HUES64 (cell line): Measurements from ENCODE around the gene KHDRBS2.

Source experiments
- H3K27ac ChIP-seq: 2 replicates; pipeline ENCODE4 v1.7.0; 2013; ENCODE audit warnings: low read depth, low read length, inconsistent platforms
- H3K27me3 ChIP-seq: 2 replicates; pipeline ENCODE4 v1.6.1; 2013; ENCODE audit warnings: mild to moderate bottlenecking, low read length; ENCODE audit not compliant: insufficient read depth
- H3K36me3 ChIP-seq: 2 replicates; pipeline ENCODE4 v1.6.1; 2013; ENCODE audit warnings: mild to moderate bottlenecking, low read length; ENCODE audit not compliant: insufficient read depth
- H3K4me1 ChIP-seq: 2 replicates; pipeline ENCODE4 v1.6.1; 2013; ENCODE audit warnings: mild to moderate bottlenecking, low read length, moderate library complexity; ENCODE audit not compliant: insufficient read depth
- H3K4me3 ChIP-seq: 2 replicates; pipeline ENCODE4 v1.5.1; 2013; ENCODE audit warnings: mild to moderate bottlenecking, low read length, moderate library complexity
- H3K9ac ChIP-seq: 2 replicates; pipeline ENCODE4 v1.6.1; 2013; ENCODE audit warnings: mild to moderate bottlenecking, low read depth, low read length
- H3K9me3 ChIP-seq: 2 replicates; pipeline ENCODE4 v1.6.1; 2013; ENCODE audit warnings: low read depth, low read length; ENCODE audit not compliant: insufficient read depth
- WGBS: fragments of 150-250, 120-280 bp; methylation state at CpG from one replicate; pipeline ENCODE4 v1.1.7; 2013; ENCODE audit warnings: missing lambda C conversion rate; 5-methylcytosine and 5-hydroxymethylcytosine counted together

KHDRBS2 gene

GRCh38 chr6:61949161-61949560 lies 336.9 kb downstream of the KHDRBS2 start:
- Histone ChIP-seq H3K27ac (no peak overlapping the region), H3K27me3 (no peaks in the 10 kb centered on the region), H3K9ac (no peak overlapping the region), H3K9me3 (no peaks in the 10 kb centered on the region), H3K4me1 (no peaks in the 10 kb centered on the region), H3K4me3 (no peak overlapping the region), H3K36me3 (no peaks in the 10 kb centered on the region)

DNA sequence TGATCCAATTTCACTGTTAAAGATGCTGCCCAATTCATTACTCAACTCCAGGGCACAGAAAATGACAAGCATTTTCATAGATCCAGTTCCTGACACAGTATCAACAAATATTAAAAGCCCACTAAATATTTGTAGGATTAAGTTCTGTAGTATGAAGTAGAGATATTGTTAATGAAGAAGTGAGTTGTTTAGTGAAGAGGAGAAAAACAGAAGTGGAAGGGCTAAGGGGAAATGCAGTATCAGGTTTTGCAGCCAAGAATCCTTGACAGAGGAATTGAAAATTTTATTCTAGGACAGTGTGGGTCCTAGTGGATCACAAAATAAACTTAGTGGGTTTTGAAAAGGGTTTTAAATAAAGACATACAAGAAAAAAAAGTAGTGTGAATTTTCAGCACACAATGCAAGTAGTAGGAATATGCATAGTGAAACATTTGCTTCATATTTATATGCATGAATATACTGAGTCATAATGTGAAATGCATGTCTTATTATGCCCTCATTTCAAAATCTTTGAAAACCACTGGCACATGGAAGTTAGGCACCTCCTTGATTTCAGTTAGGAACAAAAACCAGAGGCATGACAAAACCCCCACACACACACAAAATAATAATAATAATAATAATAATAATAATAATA lies 338.6 kb downstream of the KHDRBS2 start:
- H3K27me3 ChIP-seq = no peaks in the 10 kb centered on the region
- H3K4me3 ChIP-seq = no peak overlapping the region
- H3K4me1 ChIP-seq = no peaks in the 10 kb centered on the region; the same call in 1 of the 2 replicates
- no peak overlapping the region for H3K9ac ChIP-seq
- H3K36me3 ChIP-seq = no peaks in the 10 kb centered on the region
- H3K9me3 ChIP-seq = no peaks in the 10 kb centered on the region
- H3K27ac ChIP-seq = no peak overlapping the region

DNA sequence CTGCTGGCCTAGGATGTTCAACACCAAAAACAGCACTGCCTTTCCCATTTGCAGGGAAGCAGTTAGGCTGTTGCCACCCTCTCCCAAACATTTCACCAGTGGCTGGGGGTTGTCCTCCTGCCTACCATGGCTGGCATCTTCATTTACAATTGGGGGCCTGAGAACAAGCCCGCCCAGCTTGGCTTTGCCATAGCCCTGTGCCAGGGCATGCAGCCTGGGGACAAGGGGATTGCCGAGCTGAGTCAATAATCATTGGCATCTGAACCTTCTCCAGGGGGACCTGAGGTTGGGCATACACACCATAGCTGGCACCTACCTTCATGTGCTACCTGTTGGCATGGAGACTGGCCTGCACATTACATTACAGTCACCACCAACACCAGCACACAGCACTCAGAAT lies 345.1 kb downstream of the KHDRBS2 start:
- Histone ChIP-seq H3K27ac (no peak overlapping the region), H3K36me3 (no peaks in the 10 kb centered on the region), H3K27me3 (no peaks in the 10 kb centered on the region), H3K9ac (no peak overlapping the region), H3K9me3 (no peaks in the 10 kb centered on the region), H3K4me1 (peaks cover 8% of the 10 kb centered on the region; the same call in 1 of the 2 replicates), H3K4me3 (no peak overlapping the region)
- WGBS = 91% methylated on average over 2 of the region's 2 CpGs

DNA sequence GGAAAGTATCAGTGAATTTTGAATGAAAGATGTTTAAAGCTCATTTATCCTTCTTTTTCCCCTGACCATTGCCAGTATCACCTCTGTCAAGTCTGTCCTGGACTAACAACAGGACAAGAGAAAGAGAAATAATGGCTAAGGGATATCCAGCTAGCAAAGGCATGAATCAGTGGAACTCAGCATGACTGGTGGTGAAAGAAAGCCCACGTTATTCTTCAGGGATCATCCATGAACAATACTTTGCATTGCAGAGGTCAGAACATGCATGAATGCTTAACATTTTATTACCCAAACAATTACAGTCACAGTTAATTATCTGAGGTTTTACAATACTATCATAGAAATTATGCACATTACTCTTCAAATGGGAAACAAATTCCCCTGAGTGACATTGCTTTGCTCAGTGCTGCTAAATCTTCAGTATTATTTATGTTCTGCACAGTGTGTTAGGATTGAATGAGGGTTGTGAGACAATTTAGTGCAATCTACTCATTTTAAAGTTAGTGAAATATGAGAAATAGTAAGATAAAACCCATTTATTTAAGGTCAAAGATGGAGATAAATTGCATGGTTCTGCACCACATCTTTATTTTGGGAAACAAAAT lies 350.7 kb downstream of the KHDRBS2 start:
- H3K9ac ChIP-seq = no peak overlapping the region
- 72% methylated on average over 1 of the region's 1 CpG for WGBS

GRCh38 chr6:61909486-61909885 lies 376.5 kb downstream of the KHDRBS2 start:
- Histone ChIP-seq H3K9ac (no peak overlapping the region), H3K36me3 (no peaks in the 10 kb centered on the region), H3K9me3 (no peaks in the 10 kb centered on the region), H3K4me3 (no peak overlapping the region), H3K27me3 (no peaks in the 10 kb centered on the region), H3K27ac (no peak overlapping the region), H3K4me1 (no peaks in the 10 kb centered on the region)
- 98% methylated on average over 2 of the region's 2 CpGs for WGBS

More for the DNA sequence above, 350.7 kb downstream of the KHDRBS2 start:
- no peak overlapping the region for H3K4me3 ChIP-seq
- peaks cover 8% of the 10 kb centered on the region; the same call in 1 of the 2 replicates for H3K4me1 ChIP-seq
- H3K36me3 ChIP-seq = no peaks in the 10 kb centered on the region
- no peaks in the 10 kb centered on the region for H3K27me3 ChIP-seq
- H3K27ac ChIP-seq = no peak overlapping the region
- no peaks in the 10 kb centered on the region for H3K9me3 ChIP-seq

DNA sequence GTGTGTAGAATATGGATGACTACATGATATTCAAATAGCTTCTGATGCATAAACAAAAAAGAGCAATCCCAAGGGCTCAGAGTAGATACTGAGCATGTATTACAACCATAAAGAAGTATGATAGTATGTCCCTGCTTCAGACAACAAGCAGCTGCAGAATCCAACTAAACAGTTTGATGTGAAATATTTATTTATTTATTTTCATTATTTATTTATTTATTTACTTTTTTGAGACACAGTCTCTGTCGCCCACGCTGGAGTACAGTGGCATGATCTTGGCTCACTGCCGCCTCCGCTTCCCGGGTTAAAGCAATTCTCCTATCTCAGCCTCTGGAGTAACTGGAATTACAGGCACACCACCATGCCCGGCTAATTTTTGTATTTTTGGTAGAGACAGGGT lies 384.3 kb downstream of the KHDRBS2 start:
- WGBS = 95% methylated on average over 6 of the region's 6 CpGs
- Histone ChIP-seq H3K36me3 (no peaks in the 10 kb centered on the region), H3K9ac (no peak overlapping the region), H3K4me3 (no peak overlapping the region), H3K27me3 (no peaks in the 10 kb centered on the region), H3K27ac (no peak overlapping the region), H3K4me1 (no peaks in the 10 kb centered on the region), H3K9me3 (no peaks in the 10 kb centered on the region)

- H3K9me3 ChIP-seq = no peaks in the 10 kb centered on the region
- no peaks in the 10 kb centered on the region for H3K36me3 ChIP-seq
- 95% methylated on average over 9 of the region's 9 CpGs for WGBS
- no peak overlapping the region for H3K4me3 ChIP-seq
- no peak overlapping the region for H3K9ac ChIP-seq
- H3K27ac ChIP-seq = no peak overlapping the region
- H3K4me1 ChIP-seq = no peaks in the 10 kb centered on the region
- H3K27me3 ChIP-seq = no peaks in the 10 kb centered on the region
These were observed 391.5 kb downstream of the KHDRBS2 start for GRCh38 chr6:61894536-61894935.

DNA sequence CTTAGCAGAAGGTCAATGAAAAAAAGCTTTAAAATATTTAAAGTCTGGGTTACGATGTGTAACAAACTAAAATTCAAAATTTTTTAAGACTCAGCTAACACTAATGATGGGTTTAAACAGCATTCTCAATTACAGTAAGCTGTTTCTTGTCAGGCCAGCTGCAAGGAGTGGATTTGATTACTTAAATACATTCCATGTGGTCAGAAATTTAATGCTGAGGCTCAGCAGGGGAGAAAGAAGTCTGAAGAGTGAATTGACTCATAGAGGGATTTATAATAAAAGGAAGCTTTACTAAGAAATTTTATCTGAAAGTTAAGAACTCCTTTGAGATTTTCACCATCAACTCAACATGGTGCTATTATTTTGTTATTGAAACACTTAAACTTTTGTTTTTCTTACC lies 398.6 kb downstream of the KHDRBS2 start:
- no peak overlapping the region for H3K9ac ChIP-seq
- no peak overlapping the region for H3K27ac ChIP-seq
- WGBS = no CpG with 5 or more reads among the region's 1 CpG
- peaks cover 28% of the 10 kb centered on the region for H3K4me1 ChIP-seq
- no peaks in the 10 kb centered on the region for H3K36me3 ChIP-seq
- no peaks in the 10 kb centered on the region for H3K9me3 ChIP-seq
- H3K4me3 ChIP-seq = no peak overlapping the region
- no peaks in the 10 kb centered on the region for H3K27me3 ChIP-seq

DNA sequence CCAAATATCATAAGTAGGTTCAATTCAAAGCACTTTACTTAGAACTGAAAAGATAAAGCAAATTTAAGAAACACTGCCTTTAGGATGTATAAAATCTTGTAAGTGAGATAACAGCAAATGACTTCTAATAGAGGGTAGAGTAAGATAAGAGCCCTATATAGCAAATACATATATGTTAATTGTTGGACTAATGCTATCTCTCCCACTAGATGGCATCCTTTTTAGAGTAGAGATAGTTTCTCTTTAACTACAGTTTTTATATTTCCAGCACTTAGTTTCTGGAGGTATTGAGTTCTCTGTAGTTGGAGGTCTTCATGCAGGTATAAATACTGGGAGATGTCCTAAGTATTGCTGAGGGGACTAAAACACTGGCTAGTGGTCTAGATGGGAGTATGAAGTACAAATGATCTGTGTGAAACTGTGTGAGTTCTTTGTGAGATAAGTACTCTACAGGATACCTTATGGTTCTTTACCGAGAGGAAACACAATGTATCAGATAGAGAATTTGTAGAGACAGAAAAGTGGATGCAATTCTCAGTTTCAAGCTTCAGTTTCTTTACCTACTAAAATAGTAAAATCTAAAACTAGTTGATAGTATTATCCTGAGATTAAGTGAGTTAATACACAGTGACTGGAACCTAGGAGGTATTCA lies 399.3 kb downstream of the KHDRBS2 start:
- Histone ChIP-seq H3K4me3 (no peak overlapping the region), H3K4me1 (peaks cover 28% of the 10 kb centered on the region), H3K36me3 (no peaks in the 10 kb centered on the region), H3K9me3 (no peaks in the 10 kb centered on the region), H3K27me3 (no peaks in the 10 kb centered on the region), H3K27ac (no peak overlapping the region), H3K9ac (no peak overlapping the region)
- whole genome bisulfite sequencing = 100% methylated on average over 1 of the region's 1 CpG

- 88% methylated on average over 14 of the region's 15 CpGs for WGBS
- no peaks in the 10 kb centered on the region for H3K36me3 ChIP-seq
- H3K9ac ChIP-seq = no peak overlapping the region
- no peak overlapping the region for H3K4me3 ChIP-seq
- no peak overlapping the region for H3K27ac ChIP-seq
- no peaks in the 10 kb centered on the region for H3K4me1 ChIP-seq
- H3K9me3 ChIP-seq = no peaks in the 10 kb centered on the region
- H3K27me3 ChIP-seq = no peaks in the 10 kb centered on the region
These were observed 416.2 kb downstream of the KHDRBS2 start for GRCh38 chr6:61869632-61870400.

DNA sequence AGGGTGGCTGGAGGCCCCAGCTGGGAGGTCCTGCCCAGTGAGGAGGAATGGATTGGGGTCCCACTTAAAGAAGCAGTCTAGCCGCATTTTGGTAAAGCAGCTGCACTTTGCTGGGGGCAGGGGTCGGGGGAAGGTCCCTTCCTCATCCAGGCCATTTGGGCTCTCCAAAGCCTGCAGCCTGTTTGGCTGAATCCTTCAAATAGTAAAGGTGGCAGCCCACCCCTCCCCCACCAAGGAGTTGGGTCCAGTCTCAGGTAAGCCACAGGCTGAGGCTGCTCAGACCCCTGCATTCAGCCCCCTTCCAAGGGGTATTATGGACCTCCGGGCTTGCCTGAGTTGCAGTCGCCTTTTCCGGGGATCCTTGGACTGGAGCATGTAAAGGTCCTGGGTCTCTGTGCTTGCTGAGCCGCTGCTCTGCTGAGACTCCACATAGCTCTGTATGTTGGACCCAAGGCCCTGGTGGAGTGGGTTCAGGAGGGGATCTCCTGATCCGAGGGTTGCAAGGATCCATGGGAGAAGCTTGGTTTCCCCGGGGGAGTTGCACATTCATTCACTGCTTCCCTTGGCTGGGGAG lies 417.4 kb downstream of the KHDRBS2 start:
- no peaks in the 10 kb centered on the region for H3K9me3 ChIP-seq
- H3K27ac ChIP-seq = no peak overlapping the region
- H3K27me3 ChIP-seq = no peaks in the 10 kb centered on the region
- no peaks in the 10 kb centered on the region for H3K4me1 ChIP-seq
- no peak overlapping the region for H3K9ac ChIP-seq
- 95% methylated on average over 8 of the region's 8 CpGs for WGBS
- no peak overlapping the region for H3K4me3 ChIP-seq
- H3K36me3 ChIP-seq = no peaks in the 10 kb centered on the region
